Measurements from ENCODE around the gene SSU72. TPM values are rescaled to one million over a fixed set of nuclear protein-coding genes. Genes with fewer than 3 reads are reported as not detected.

SSU72 gene
- 24.2 and 47.0 TPM in 2 replicates for total RNA-seq (ENCODE audit: low replicate concordance)

DNA sequence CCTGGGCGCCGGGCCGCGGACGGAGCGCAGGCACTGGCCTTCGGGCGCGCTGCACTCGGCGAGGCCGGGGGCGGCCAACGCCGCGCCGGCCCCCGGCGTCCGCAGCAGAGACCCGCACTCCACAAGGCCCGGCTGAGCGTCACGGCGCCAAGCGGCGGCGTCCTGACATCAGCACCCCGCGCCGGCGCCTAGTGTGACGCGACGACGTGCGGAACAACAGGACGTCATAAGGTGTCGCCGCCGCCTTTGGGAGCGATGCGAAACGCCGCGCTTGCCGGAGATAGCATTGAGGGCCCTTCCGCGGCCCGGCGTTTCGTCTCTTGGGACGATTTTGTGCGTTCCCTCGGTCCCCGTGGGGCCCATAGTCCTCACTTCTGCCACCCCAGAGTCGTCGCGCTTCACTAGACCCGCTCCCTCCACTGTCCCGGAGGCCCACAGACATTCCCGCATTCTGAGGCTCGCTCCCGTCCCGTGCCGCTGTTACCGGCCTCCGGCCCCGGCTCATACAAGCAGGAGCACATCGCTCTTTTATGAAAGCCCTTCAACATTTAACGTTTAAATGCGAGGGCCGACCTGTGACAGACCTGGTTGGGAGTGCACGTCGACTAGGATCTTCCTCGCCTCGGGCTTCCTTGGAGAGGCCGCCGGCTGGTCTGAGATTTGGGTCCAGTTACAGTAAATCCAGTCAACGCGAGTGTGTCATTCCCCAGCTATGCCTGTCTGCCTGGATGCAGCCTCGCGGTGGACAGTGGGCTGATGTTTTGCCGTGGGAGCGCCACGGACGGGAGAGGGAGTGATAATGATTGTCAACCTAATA lies at the start of gene SSU72:
SSU72 (minus strand) TSS at position 143 of the 817 bp plus-strand sequence. CDS start 306 bp downstream, outside the sequence.

DNA sequence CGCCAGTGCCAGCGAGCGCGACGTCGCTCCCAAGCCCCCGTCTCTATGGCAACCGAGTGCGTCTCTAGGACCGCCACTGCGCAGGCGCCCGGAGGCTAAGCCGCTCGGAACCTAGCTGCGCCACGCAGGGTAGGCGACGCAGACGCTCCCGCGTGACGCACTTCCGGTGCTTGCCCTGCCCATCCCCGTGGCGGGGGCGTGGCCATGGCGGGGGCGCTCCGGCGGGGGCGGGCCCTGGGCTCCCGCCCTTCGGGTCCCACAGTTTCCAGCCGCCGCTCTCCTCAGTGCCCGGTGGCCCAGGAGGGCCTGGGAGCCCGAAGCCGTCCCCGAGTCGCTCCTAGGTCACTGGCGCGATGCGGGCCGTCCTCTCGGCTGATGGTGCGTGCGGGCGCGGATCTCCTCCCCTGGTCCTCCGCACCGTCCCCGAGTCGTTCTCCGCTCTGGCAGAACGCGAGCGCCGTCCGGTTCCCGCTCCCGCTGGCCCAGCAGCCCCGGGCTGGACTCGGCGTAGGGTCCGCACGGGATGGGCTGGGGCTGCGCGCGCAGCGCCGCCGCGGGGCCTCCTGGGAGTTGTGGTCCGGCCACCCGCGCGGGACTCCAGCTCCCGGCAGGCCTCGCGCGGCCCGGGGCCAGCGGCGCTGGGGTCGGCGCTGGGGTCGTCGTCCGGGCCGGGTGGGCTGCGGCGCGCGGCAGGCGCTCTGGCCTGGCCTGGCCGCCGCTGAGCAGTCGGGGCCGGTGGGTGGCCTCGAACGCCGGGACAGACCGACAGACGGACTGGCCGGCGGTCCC lies 40.8 kb upstream of the SSU72 start, which contains the start of gene MIB2:
MIB2 (plus strand) TSS at position 245 of the 789 bp plus-strand sequence. CDS start 7,953 bp downstream, outside the sequence.

DNA sequence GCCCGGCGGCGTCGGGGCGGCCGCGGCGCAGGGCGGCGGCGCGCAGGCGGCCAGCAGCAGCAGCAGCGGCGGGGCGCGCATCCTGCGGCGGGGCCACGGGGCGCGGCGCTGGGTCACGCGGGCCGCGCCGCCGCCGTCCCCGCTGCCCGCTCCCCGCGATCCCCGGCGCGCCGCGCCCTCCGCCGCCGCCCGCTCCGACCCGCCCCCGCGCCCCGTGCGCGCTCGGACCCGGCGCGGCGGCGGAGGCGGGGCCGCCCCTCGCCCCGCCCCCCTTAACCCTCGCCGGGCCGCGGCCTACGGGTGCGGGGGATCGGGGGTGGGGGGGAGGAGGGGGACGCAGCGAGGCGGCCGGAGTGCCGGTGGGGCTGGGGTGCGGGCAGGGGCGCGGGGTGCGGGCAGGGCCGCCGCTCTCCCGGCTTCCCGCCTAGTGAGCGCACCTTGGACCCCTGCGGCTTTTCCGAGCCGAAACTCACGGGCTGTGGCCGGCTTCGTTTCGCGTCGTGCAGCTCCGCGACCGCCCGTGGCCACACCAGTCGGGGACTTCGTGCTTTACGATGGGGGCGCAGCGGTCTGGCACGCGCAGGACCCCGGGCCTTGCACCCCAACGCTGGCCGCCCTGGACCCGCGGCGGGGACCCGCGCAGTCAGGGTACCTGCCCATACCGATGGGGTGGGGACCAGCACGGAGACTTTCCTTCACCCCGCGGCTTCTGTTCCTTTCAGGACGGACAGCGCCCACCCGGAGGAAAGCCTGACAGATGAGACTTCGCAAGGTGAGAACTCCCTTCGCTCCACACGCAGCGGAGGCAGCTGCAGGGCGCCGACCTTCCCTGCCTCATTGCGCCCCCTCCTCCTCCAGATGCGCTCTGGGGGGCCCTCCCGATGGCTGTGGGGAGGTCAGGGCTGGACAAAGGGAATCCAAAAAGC lies 25.5 kb upstream of the SSU72 start, which contains the start of gene FNDC10:
FNDC10 (minus strand) TSS at position 201 of the 926 bp plus-strand sequence; CDS start at position 81, 120 bp downstream.

DNA sequence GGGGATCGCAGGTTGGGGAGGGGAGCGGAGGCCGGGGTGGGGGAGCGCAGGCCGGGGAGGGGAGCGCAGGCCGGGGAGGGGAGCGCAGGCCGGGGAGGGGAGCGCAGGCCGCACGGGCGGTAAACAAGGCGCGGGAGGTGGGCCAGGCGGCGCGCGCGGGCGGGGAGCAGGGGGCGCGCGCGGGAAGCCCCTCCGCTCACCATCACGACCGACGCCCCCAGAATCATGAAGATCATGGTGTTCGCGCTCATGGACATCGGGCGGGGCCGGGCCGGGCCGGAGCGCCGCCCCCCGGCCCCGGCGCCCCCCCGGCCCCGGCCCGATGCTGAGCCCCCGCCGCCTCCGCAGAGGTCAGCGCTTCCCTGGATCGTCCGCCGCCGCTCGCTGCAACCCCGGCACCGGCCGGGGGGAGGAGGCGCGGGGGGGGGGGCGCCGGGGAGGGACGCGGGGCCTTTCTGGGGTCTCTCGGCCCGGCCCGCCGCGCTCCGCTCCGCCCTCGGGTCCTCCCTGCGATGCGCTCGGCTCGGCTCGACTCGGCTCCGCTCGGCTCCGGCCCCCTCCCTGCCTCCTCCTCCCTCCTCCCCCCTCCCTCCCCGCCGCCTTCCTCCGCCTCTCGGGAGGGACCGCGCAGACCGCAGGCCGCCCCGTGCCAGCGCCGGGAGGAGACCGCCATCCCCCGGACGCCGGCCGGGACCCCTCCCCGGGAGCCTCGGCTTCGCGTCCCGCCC lies 34.4 kb downstream of the SSU72 start, which contains the start of gene TMEM240:
TMEM240 (minus strand) TSS at position 535 of the 728 bp plus-strand sequence; CDS start at position 257, 278 bp downstream.

DNA sequence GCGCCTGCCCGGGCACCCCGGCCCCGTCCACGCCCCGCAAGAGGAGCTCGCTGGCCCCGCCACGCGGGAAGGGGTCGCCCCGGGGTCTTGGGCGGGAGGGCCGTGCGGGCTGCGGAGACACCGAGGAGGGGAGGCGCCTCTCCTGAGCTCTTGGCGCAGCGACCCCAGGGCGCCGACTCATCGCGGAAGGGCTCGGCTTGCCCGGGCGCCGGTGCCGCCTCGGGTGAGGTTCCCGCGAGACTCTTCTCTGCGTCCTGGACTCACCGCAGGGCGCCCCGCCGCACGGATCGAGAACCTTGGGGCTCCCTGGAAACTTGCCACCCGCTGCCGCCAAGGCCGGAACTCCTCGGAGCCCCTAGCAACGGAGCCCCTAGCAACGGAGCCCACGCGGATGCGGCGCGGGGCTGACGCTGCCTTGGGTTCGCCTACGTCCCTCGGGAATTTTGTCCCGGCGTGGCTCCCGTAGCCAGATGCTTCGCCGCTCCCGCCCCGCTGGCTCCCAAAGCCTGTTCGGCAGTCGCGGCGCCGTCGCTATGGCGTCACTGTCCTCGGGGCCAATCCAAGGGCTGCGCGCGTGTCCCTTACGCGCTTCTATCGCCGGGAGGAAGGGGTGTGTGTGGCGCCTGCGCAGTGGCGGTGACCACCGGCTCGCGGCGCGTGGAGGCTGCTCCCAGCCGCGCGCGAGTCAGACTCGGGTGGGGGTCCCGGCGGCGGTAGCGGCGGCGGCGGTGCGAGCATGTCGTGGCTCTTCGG lies 63.0 kb downstream of the SSU72 start, which contains the start of gene ATAD3A:
ATAD3A (plus strand) TSS at position 630 of the 753 bp plus-strand sequence; CDS start at position 737, 107 bp downstream.

Other genes with a start within 250 kb of the SSU72 start
- 0.15 and 0.35 TPM in 2 replicates for gene TAS1R3, start 243.6 kb downstream of the SSU72 start, total RNA-seq (ENCODE audit: low replicate concordance)
- gene DVL1, start 225.4 kb downstream of the SSU72 start, total RNA-seq (ENCODE audit: low replicate concordance) = 72.2 and 104 TPM in 2 replicates
- 200 and 222 TPM in 2 replicates for gene MXRA8, start 216.3 kb downstream of the SSU72 start, total RNA-seq (ENCODE audit: low replicate concordance)
- gene AURKAIP1, start 199.7 kb downstream of the SSU72 start, total RNA-seq (ENCODE audit: low replicate concordance) = 51.0 and 109 TPM in 2 replicates
- 92.2 and 99.7 TPM in 2 replicates for gene CCNL2, start 175.5 kb downstream of the SSU72 start, total RNA-seq (ENCODE audit: low replicate concordance)
- gene MRPL20, start 167.6 kb downstream of the SSU72 start, total RNA-seq (ENCODE audit: low replicate concordance) = 59.4 and 118 TPM in 2 replicates
- 0.23 TPM in 2 replicates for gene ANKRD65, start 153.6 kb downstream of the SSU72 start, total RNA-seq (ENCODE audit: low replicate concordance)
- gene VWA1, start 139.2 kb downstream of the SSU72 start, total RNA-seq (ENCODE audit: low replicate concordance) = 1.5 and 1.6 TPM in 2 replicates
- gene ATAD3C, start 125.2 kb downstream of the SSU72 start, total RNA-seq (ENCODE audit: low replicate concordance) = under 0.01 and 0.15 TPM in 2 replicates
- 15.9 and 18.1 TPM in 2 replicates for gene ATAD3B, start 103.1 kb downstream of the SSU72 start, total RNA-seq (ENCODE audit: low replicate concordance)
- gene ATAD3A, start 62.7 kb downstream of the SSU72 start, total RNA-seq (ENCODE audit: low replicate concordance) = 20.5 and 40.8 TPM in 2 replicates
- gene TMEM240, start 34.2 kb downstream of the SSU72 start, total RNA-seq (ENCODE audit: low replicate concordance) = 1.6 and 5.6 TPM in 2 replicates
- gene FNDC10, start 25.3 kb upstream of the SSU72 start, total RNA-seq (ENCODE audit: low replicate concordance) = 0.45 and 0.82 TPM in 2 replicates
- gene MIB2, start 40.6 kb upstream of the SSU72 start, total RNA-seq (ENCODE audit: low replicate concordance) = 60.0 and 184 TPM in 2 replicates
- 2.1 and 4.7 TPM in 2 replicates for gene MMP23B, start 57.3 kb upstream of the SSU72 start, total RNA-seq (ENCODE audit: low replicate concordance)
- 8.8 and 9.0 TPM in 2 replicates for gene CDK11B, start 84.1 kb upstream of the SSU72 start, total RNA-seq (ENCODE audit: low replicate concordance)
- 19.3 and 24.9 TPM in 2 replicates for gene SLC35E2B, start 117.9 kb upstream of the SSU72 start, total RNA-seq (ENCODE audit: low replicate concordance)
- gene CDK11A, start 149.5 kb upstream of the SSU72 start, total RNA-seq (ENCODE audit: low replicate concordance) = 7.7 and 11.8 TPM in 2 replicates
- 30.6 and 32.3 TPM in 2 replicates for gene NADK, start 203.6 kb upstream of the SSU72 start, total RNA-seq (ENCODE audit: low replicate concordance)